Measurements from ENCODE around the gene BMAL1. TPM values are rescaled to one million over a fixed set of nuclear protein-coding genes. Genes with fewer than 3 reads are reported as not detected.

The BMAL1 gene
- total and polyA plus RNA-seq, 2 of the 4 experiments (the other 2 are of a cell fraction): 8.8 to 9.9 TPM

DNA sequence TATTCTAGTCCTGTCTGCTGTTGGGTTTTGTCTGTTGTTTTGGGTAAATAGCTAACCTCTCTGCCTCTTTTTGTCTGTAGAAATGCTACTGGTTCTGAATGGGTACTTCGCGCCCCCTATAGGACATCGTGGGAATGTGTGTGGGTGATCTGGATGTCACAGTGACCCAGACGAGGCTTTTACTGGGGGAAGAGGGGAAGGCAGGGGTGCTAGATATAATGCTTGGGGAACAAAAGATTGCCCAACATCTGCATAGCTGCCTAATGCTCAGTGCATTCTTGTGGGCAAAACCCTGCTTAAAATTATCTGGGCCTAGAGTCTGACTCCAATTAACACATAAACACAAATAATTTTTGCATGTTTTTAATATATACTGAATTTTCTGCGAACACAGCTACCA lies 57.7 kb downstream of the BMAL1 start:
- Histone ChIP-seq H2BK20ac (ENCODE audit: low read depth, low read length) (no peak overlapping the region; the same call in 1 of the 2 replicates), H4K91ac (ENCODE audit: insufficient read depth, low read depth, low read length) (no peak overlapping the region), H3K27ac (ENCODE audit: insufficient read depth, low read length) (no peak overlapping the region), H3K18ac (ENCODE audit: low read depth, low read length) (no peak overlapping the region), H3K4ac (ENCODE audit: low read depth, low read length) (no peak overlapping the region), H4K5ac (ENCODE audit: low read depth, low read length) (no peak overlapping the region), H2BK15ac (ENCODE audit: low read depth, low read length) (no peak overlapping the region), H2BK120ac (ENCODE audit: low read depth, low read length) (no peak overlapping the region), H3K23ac (ENCODE audit: low read depth, low read length) (no peak overlapping the region), H3K79me1 (ENCODE audit: low read depth in 1 of 2, low read length in 2 of 2) (peaks cover 21 to 69% of the 10 kb centered on the region in 2 experiments), H3K27me3 (ENCODE audit: control insufficient read depth, insufficient read depth, low read length) (no peaks in the 10 kb centered on the region), H4K20me1 (ENCODE audit: insufficient read depth, low read length) (no peaks in the 10 kb centered on the region), H3K9ac (ENCODE audit: low read depth, low read length) (no peak overlapping the region), H2AK9ac (replicated peaks; ENCODE audit: low read depth, low read length, poor library complexity) (no peak overlapping the region), H3K4me3 (ENCODE audit: insufficient read depth, low read depth, low read length) (no peak overlapping the region), H4K8ac (ENCODE audit: low read depth in 2 of 2, low read length in 2 of 2) (no peak overlapping the region), H3K4me2 (ENCODE audit: low read depth, low read length) (no peak overlapping the region), H2AK5ac (ENCODE audit: low read depth, low read length) (peak overlapping the region; percentile 4; the same call in 1 of the 2 replicates), H2BK5ac (ENCODE audit: low read depth, low read length, poor library complexity, severe bottlenecking) (peak overlapping the region; percentile 44), H3K4me1 (ENCODE audit: control insufficient read depth, insufficient read depth, low read length) (peaks cover 29% of the 10 kb centered on the region), H3K14ac (replicated peaks; ENCODE audit: low read depth, low read length) (no peak overlapping the region), H3K56ac (ENCODE audit: extremely low read depth, insufficient read depth, low read length) (no peak overlapping the region), H3K36me3 (ENCODE audit: control insufficient read depth, insufficient read depth, low read length) (no peaks in the 10 kb centered on the region), H3K9me1 (ENCODE audit: insufficient read depth, low read length) (peaks cover 42% of the 10 kb centered on the region), H3K9me3 (ENCODE audit: control insufficient read depth, insufficient read depth, low read length) (no peaks in the 10 kb centered on the region), H2AFZ (replicated peaks; ENCODE audit: low read length, poor library complexity) (peak overlapping the region; percentile 43)
- ATAC-seq (ENCODE audit: low read depth): peak; percentile 23
- TF ChIP-seq MXI1 (IDR thresholded peaks at IDR 0.05; ENCODE audit: borderline replicate concordance, low read depth, low read length): no peak
- TF ChIP-seq CHD1 (IDR thresholded peaks at IDR 0.05; ENCODE audit: low read depth, low read length): no peak
- TF ChIP-seq SMC3 (IDR thresholded peaks at IDR 0.05; ENCODE audit: low read depth, low read length): peak; percentile 56
- no peak for TF ChIP-seq MAZ (IDR thresholded peaks at IDR 0.05; ENCODE audit: borderline replicate concordance, low read depth, low read length)
- TF ChIP-seq BHLHE40 (IDR thresholded peaks at IDR 0.05; ENCODE audit: low read depth, low read length): no peak
- TF ChIP-seq, protein P1, sequence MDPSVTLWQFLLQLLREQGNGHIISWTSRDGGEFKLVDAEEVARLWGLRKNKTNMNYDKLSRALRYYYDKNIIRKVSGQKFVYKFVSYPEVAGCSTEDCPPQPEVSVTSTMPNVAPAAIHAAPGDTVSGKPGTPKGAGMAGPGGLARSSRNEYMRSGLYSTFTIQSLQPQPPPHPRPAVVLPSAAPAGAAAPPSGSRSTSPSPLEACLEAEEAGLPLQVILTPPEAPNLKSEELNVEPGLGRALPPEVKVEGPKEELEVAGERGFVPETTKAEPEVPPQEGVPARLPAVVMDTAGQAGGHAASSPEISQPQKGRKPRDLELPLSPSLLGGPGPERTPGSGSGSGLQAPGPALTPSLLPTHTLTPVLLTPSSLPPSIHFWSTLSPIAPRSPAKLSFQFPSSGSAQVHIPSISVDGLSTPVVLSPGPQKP (IDR thresholded peaks at IDR 0.05; ENCODE audit: borderline replicate concordance, low read depth, low read length): no peak
- TF ChIP-seq, protein P2, sequence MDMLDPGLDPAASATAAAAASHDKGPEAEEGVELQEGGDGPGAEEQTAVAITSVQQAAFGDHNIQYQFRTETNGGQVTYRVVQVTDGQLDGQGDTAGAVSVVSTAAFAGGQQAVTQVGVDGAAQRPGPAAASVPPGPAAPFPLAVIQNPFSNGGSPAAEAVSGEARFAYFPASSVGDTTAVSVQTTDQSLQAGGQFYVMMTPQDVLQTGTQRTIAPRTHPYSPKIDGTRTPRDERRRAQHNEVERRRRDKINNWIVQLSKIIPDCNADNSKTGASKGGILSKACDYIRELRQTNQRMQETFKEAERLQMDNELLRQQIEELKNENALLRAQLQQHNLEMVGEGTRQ (IDR thresholded peaks at IDR 0.05; ENCODE audit: low read depth, low read length): no peak
- TF ChIP-seq RCOR1 (IDR thresholded peaks at IDR 0.05; ENCODE audit: insufficient replicate concordance, low read length): no peak
- TF ChIP-seq, protein P3, sequence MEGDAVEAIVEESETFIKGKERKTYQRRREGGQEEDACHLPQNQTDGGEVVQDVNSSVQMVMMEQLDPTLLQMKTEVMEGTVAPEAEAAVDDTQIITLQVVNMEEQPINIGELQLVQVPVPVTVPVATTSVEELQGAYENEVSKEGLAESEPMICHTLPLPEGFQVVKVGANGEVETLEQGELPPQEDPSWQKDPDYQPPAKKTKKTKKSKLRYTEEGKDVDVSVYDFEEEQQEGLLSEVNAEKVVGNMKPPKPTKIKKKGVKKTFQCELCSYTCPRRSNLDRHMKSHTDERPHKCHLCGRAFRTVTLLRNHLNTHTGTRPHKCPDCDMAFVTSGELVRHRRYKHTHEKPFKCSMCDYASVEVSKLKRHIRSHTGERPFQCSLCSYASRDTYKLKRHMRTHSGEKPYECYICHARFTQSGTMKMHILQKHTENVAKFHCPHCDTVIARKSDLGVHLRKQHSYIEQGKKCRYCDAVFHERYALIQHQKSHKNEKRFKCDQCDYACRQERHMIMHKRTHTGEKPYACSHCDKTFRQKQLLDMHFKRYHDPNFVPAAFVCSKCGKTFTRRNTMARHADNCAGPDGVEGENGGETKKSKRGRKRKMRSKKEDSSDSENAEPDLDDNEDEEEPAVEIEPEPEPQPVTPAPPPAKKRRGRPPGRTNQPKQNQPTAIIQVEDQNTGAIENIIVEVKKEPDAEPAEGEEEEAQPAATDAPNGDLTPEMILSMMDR (conservative IDR thresholded peaks at IDR 0.05; ENCODE audit: low read depth, low read length): peak; percentile 78
- TF ChIP-seq RAD21 (IDR thresholded peaks at IDR 0.05; ENCODE audit: low read length): peak; percentile 72
- TF ChIP-seq RFX5 (IDR thresholded peaks at IDR 0.05; ENCODE audit: low read depth, low read length): no peak
- no peak for TF ChIP-seq POLR2A (IDR thresholded peaks at IDR 0.05; ENCODE audit: low read depth, low read length)
- no peak for TF ChIP-seq NFE2L2 (IDR thresholded peaks at IDR 0.05; ENCODE audit: low read depth, low read length)
- TF ChIP-seq MAFK (IDR thresholded peaks at IDR 0.05; ENCODE audit: low read depth, low read length): no peak
- TF ChIP-seq FOS (IDR thresholded peaks at IDR 0.05; ENCODE audit: low read depth, low read length): no peak
- peak; percentile 41; the same call in 1 of the 2 replicates for TF ChIP-seq CEBPB (IDR thresholded peaks at IDR 0.05; ENCODE audit: low read depth, low read length)
- dilution Hi-C loops (cut with HindIII; ENCODE audit: low sequenced_read_pairs, unreplicated experiment): no loop called here
- DNase-seq: peak; percentile 66
- WGBS, 2 experiments (ENCODE audit: extremely low coverage in 2 of 2, insufficient read length in 1 of 2): no CpG with 5 or more reads among the region's 5 CpGs
- CTCF ChIA-PET: interaction anchor here (0.6 to 4.9 kb wide), 16 partner anchors 8 to 1004 kb away, joined by 3 to 39 read pairs (median 3); no protein-coding TSS in a partner anchor
- intact Hi-C loops (cut with micrococcal nuclease): loop anchor here (2.0 to 5.0 kb wide), 2 partner anchors 73 to 125 kb away; no protein-coding TSS in a partner anchor
- in situ Hi-C loops (cut with MboI; ENCODE audit: low sequenced_read_pairs): loop anchor here (25.0 kb wide), 1 partner anchor 1023 kb away; no protein-coding TSS in a partner anchor
- POLR2A ChIA-PET (ENCODE audit: unreplicated experiment): no interaction called here
- no TSS peak for BruUV-seq (replicated peaks)

All from IMR-90 (cell line).